HG02981 (cell line): ENCODE measurements around the gene VSTM2B.

Experiments used
- ATAC-seq: cut with Tn5 transposase; IDR thresholded peaks from one replicate; pipeline ENCODE4 v1.9.1; 2021; ENCODE audit warnings: mild to moderate bottlenecking, moderate library complexity; ENCODE audit not compliant: unreplicated experiment

Gene VSTM2B

DNA sequence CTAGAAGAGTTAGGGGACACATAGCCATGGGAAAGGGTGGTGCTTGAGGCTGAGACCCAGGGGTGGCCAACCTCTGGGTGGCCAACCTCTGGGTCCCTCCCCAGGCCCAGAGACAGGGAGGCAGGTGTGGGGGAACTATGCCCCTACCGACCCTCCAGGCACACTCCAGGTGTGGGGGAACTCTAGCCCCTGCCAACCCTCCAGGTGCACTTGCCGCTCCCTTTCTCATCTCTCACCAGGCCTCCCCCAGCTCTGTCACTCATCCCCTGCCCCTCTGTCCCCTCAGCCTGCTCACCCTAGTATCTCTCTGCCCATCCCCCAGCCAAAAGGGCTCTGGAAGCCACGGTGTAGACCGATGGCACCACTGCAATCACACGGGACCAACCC is 10.6 kb upstream of the VSTM2B start:
- peak; percentile 7 for ATAC-seq

- ATAC-seq: no peak
Observed at GRCh38 chr19:29515706-29516357, 10.0 kb upstream of the VSTM2B start.

DNA sequence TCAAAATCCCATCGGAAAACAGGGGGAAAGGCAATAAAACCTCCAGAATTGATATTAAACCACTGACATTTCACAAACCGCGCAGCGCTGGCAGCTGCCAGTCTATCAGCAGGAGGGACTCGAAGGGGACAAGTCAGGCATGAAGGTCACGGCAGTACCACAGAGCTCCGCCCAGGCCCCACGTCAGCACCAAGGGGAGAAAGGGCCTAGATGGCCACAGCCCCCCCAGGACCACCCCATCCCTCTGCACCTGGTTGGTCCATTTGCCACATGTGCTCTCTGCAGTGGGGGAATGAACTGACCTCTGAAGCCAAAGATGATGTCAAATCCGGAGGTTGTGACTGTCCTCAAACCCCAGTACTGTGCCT is 9.5 kb upstream of the VSTM2B start:
- ATAC-seq: no peak

DNA sequence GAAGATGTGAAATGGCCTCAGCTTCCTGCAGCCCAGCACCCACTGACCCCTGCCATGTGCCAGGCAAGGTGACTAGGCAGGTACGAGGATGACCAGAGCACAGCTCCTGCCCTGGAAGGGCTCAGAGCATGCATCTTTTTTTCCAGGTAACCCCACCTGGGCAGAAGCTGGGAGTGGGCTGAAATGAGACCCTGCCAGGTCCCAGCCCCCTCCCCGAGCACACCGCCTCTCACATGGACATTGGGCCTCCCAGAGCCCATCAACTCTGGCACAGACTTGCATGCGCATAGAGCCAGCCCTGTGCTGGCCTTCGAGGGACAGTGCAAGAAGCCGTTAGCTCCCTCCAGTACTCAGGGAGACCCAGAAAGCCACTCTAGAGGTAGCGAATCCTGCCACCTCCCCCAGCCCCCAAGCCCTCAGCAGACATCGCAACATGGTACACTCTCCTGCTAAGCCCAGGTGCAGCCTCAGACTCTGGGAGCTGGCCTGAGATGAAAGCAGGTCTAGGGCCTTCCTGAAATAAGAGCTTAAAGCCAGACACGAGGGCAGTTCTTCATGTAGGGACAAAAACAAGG is 8.9 kb upstream of the VSTM2B start:
- no peak for ATAC-seq

DNA sequence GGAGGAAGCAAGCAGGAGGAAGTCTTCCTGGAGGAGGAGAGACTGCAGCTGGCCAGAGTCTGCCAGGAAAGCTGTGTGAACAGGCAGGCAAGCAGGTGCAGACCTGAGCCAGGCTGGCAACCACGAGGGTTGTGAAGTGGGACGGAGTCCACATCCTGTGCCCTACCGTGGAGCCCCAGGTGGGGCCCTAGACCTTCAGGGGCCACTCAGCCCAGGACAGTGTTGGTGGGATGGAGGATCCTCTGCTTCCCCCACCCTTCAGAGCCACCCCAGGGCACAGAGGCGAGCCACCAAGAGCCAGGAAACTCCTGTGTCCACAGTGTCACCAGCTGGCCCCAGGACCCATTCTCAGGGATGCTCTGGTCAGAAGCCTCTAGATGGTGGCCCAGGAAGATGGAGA is 8.4 kb upstream of the VSTM2B start:
- no peak for ATAC-seq

- ATAC-seq: no peak
Observed at GRCh38 chr19:29517946-29518345, 7.8 kb upstream of the VSTM2B start.

- ATAC-seq: no peak
Observed at GRCh38 chr19:29519146-29519545, 6.6 kb upstream of the VSTM2B start.

DNA sequence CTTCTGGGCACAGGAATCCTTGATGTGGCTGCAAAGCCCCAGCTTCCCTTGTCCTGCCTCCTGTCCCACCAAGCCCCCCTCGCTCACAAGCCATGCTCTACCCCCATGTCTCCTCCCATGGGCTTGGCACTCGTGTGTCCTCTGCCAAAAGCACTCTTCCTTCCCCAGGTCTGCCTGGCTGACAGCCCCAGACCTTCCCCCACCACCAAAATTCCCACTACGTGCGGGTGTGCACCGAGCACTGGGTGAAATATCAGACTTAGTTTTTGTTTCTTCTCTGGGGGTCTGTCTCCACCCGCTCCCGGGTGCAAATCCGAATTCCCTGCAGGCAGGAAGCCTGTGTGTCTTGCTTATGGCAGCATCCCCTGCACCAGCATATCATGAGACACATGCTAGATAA is 5.9 kb upstream of the VSTM2B start:
- no peak for ATAC-seq

DNA sequence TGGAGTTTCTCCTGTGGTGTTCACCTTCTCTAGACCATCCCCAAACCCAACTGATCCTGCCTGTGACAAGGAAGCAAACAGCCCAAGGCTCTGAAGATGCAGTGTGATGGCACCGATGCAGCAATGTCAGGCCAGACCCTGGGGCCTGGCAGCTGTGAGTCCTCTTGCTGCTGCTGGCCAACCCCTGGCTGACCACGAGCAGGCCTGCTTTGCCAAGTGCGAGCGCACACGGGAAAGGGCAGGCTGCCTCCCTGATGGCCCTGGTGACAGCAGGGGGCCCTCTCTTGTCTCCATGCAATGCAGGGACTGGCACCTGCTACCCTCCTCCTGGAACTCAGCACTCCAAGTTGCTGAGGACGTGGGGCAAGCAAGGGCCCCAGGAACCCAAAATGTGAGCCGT is 5.4 kb upstream of the VSTM2B start:
- no peak for ATAC-seq

- no peak for ATAC-seq
Observed at GRCh38 chr19:29521291-29522075, 4.3 kb upstream of the VSTM2B start.

DNA sequence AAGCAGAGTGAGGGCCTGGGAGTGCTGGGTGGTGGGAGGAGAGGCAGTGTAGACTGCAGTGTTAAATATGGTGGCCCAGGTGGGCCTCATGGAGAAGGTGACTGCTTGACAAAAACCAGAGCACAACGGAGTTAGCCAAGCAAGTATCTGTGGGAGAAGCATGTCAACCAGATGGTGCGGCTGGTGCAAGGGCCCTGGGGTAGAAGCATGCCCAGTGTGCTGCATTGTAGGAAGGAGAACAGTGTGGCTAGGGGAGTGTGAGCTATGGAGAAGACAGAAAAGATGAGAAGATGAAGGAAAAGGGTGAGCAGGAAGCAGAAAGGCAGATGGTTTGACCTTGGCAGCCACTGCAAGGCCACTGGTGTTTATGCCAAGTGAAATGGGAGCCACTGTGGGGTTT is 2.2 kb upstream of the VSTM2B start:
- ATAC-seq: no peak

GRCh38 chr19:29524201-29524911 is 1.4 kb upstream of the VSTM2B start:
- ATAC-seq: no peak

- ATAC-seq: no peak
Observed at GRCh38 chr19:29524912-29525831, 622 bp upstream of the VSTM2B start.

DNA sequence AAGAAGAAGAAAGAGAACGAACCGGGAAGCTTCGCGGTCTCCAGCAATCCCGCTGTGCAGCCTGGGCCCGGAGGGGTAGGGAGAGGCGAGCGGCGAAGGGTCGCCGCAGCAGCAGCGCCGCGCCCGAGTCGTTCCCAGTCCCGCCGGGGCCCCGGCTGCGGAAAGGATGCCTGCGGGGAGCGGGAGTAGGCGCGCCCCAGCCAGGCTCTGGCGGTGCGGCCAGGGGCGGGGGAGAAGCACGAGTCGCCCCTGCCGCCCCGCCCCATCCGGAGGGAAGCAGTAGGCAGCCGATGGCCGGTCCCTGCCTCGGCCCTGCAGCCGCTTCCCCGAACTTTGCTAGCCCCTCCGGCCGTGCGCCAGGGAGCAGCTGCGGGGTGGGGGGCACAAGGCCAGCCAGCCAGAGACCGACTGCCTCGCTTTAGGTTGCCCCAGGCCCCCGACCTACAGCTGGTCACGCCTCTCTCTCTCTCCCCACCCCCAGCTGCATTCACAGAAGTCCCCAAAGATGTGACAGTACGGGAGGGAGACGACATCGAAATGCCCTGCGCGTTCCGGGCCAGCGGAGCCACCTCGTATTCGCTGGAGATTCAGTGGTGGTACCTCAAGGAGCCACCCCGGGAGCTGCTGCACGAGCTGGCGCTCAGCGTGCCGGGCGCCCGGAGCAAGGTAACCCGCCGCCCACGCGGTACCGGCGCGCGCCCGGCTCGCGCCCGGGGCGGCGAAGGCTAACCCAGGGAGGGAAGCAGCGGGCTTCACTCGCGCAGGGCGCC is 1.1 kb downstream of the VSTM2B start:
- ATAC-seq: no peak

DNA sequence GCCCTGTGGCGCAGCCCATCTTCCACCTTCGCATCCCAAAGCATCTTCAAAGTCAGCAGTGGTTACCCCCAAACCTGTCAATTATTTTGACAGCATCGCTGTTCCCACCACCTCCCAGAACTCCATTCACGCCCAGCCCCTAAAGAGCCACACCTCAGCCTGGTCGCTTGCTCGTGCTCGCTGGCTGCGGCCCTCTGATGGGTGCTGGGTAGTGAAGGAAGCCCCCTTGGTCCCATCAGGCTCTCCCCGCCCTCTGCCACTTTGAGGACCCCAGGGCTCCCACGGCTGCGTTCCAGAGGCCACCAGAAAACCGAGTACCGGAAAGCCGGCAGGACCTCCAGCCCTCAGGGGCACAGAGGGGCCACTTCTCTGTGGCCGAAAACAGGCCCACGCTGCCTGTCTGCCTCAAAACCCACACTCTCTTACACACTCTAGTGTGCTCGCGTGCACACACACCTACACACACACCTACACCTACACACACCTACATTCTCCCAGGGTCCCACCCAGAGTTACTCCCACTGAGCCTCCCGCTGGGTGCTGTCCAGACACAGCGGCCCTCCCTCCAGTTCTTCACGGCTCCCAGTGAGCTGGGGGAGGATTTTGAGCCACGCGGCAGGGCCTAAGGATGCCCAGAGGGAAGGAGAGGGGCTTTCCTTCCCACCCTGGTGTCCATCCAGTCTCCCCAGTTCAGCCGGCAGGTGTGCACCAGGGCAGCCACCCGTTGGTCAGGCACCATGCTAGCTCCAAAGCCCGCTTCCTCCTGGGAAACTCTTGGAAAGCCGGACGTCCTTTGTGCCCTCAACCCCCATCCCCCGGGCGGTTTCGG is 1.9 kb downstream of the VSTM2B start:
- ATAC-seq: no peak

- peak; percentile 52 for ATAC-seq
Observed at GRCh38 chr19:29528350-29528945, 2.7 kb downstream of the VSTM2B start.

DNA sequence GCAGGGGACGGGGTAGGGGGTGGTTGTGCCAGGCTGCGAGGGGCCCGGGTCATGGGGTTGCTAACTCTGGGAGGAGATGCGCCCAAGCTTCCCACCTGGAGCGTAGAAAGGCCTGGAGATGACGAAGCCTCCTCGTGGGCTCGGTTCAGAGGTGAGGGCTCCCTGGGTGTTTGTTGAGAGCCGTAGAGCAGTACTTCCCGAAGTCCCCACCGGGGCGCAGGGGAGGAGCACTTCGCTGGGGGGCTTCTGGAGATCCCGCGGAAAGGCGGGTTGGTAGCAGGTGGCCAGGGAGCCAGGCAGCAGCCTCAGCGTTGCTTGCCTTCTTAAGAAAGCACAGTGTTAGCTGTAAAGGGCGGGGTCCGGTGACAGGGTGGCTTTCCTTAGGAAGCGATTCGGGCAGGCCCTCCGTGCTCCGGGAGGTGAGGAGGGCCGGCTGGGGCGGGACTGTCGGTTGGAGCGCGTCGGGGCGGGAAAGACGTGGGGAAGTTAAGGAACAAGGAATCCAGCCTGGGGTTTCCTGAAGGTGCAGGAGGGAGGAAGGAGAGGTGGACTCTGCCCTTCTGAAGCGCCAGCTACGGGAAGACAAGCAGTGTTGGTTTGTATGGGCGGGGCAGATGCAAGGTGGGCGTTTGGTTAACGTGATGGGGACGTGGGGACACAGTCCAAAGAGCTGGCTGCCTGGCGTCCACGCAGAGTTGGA is 3.3 kb downstream of the VSTM2B start:
- no peak for ATAC-seq
